A549 (cell line): ENCODE measurements around the gene RTCB.

Source experiments
- CEBPB ChIP-seq, 2 experiments: fragments of >200 bp in 1 of 2; sonication (Bioruptor Twin) in 1 of 2; formaldehyde crosslinking in 1 of 2; IDR thresholded peaks; 2 replicates each; pipeline ENCODE4 v1.6.1; 2012 to 2016
- EP300 ChIP-seq, 2 experiments: fragments of >200 bp; sonication (Bioruptor Twin); formaldehyde crosslinking; IDR thresholded peaks; 2 replicates in 1 of 2; 3 replicates in 1 of 2; pipeline ENCODE4 v1.6.1; 2016 to 2017
- GATA3 ChIP-seq: IDR thresholded peaks from 2 replicates; pipeline ENCODE4 v1.6.1; 2012; ENCODE audit warnings: borderline replicate concordance
- KDM1A ChIP-seq: fragments of 200-600 bp; sonication (generic); IDR thresholded peaks from 2 replicates; pipeline ENCODE4 v1.6.1; 2016; ENCODE audit warnings: low read depth, mild to moderate bottlenecking
- SMC3 ChIP-seq: fragments of >200 bp; sonication (Bioruptor Twin); formaldehyde crosslinking; IDR thresholded peaks from 3 replicates; pipeline ENCODE4 v1.6.1; 2018; ENCODE audit warnings: inconsistent platforms
- TF ChIP-seq, protein P1 (sequence below): fragments of >200 bp; sonication (Bioruptor Twin); formaldehyde crosslinking; IDR thresholded peaks from 3 replicates; pipeline ENCODE4 v1.5.1; 2016
- TF ChIP-seq, protein P2 (sequence below): IDR thresholded peaks from 2 replicates; pipeline ENCODE4 v1.6.1; 2012
- TF ChIP-seq, protein P3 (sequence below): IDR thresholded peaks from 2 replicates; pipeline ENCODE4 v1.6.1; 2012; ENCODE audit warnings: low read depth, borderline replicate concordance
- TF ChIP-seq, protein P4 (sequence below): fragments of 450-650 bp; IDR thresholded peaks from 2 replicates; pipeline ENCODE4 v1.6.1; 2014; ENCODE audit warnings: antibody characterized with exemption
- TF ChIP-seq, protein P5 (sequence below): IDR thresholded peaks from 2 replicates; pipeline ENCODE4 v1.6.1; 2012

DNA sequence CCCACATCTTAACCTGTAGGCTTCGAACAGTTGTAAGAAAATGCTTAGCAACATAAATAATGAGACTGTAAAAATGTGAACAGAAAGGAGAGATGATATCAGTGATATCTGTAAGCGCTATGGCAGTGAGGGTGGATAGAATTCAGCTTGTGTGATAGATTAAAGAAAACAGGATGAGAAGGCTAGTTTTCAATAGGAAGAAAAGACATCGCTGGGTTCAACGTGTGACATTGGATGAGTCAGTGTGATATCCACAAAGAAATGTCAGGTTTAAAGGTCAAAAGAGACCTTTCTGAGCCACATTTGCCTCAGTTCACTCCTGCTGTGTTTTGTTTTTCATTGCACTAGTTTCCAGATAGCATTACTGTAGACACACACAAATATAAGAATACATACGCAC lies 68.1 kb downstream of the RTCB start:
- TF ChIP-seq, protein P1, sequence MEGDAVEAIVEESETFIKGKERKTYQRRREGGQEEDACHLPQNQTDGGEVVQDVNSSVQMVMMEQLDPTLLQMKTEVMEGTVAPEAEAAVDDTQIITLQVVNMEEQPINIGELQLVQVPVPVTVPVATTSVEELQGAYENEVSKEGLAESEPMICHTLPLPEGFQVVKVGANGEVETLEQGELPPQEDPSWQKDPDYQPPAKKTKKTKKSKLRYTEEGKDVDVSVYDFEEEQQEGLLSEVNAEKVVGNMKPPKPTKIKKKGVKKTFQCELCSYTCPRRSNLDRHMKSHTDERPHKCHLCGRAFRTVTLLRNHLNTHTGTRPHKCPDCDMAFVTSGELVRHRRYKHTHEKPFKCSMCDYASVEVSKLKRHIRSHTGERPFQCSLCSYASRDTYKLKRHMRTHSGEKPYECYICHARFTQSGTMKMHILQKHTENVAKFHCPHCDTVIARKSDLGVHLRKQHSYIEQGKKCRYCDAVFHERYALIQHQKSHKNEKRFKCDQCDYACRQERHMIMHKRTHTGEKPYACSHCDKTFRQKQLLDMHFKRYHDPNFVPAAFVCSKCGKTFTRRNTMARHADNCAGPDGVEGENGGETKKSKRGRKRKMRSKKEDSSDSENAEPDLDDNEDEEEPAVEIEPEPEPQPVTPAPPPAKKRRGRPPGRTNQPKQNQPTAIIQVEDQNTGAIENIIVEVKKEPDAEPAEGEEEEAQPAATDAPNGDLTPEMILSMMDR = no peak
- TF ChIP-seq EP300 (IDR thresholded peaks at IDR 0.05) (no peak), KDM1A (no peak), SMC3 (no peak), CEBPB (IDR thresholded peaks at IDR 0.05) (no peak), GATA3 (no peak)
- TF ChIP-seq, protein P2, sequence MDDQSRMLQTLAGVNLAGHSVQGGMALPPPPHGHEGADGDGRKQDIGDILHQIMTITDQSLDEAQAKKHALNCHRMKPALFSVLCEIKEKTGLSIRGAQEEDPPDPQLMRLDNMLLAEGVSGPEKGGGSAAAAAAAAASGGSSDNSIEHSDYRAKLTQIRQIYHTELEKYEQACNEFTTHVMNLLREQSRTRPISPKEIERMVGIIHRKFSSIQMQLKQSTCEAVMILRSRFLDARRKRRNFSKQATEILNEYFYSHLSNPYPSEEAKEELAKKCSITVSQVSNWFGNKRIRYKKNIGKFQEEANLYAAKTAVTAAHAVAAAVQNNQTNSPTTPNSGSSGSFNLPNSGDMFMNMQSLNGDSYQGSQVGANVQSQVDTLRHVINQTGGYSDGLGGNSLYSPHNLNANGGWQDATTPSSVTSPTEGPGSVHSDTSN = no peak
- TF ChIP-seq, protein P3, sequence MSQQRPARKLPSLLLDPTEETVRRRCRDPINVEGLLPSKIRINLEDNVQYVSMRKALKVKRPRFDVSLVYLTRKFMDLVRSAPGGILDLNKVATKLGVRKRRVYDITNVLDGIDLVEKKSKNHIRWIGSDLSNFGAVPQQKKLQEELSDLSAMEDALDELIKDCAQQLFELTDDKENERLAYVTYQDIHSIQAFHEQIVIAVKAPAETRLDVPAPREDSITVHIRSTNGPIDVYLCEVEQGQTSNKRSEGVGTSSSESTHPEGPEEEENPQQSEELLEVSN = no peak
- TF ChIP-seq, protein P4, sequence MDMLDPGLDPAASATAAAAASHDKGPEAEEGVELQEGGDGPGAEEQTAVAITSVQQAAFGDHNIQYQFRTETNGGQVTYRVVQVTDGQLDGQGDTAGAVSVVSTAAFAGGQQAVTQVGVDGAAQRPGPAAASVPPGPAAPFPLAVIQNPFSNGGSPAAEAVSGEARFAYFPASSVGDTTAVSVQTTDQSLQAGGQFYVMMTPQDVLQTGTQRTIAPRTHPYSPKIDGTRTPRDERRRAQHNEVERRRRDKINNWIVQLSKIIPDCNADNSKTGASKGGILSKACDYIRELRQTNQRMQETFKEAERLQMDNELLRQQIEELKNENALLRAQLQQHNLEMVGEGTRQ = no peak
- TF ChIP-seq, protein P5, sequence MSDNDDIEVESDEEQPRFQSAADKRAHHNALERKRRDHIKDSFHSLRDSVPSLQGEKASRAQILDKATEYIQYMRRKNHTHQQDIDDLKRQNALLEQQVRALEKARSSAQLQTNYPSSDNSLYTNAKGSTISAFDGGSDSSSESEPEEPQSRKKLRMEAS = no peak
